Retinal pigment epithelial cell (primary cell): ENCODE results near the gene IKZF4.

ENCODE experiments used
- DNase-seq: peaks from one replicate; pipeline ENCODE4 v3.0.0-alpha.2; 2010; ENCODE audit warnings: low read depth
- H3K4me3 ChIP-seq: 2 replicates; pipeline ENCODE4 v1.5.1; 2011; ENCODE audit warnings: mild to moderate bottlenecking, low read length, control low read depth, moderate library complexity
- TF ChIP-seq, protein P1 (sequence below): conservative IDR thresholded peaks from 2 replicates; pipeline ENCODE4 v1.5.1; 2011; ENCODE audit warnings: low read depth, low read length, control low read depth, inconsistent platforms

Gene IKZF4

DNA sequence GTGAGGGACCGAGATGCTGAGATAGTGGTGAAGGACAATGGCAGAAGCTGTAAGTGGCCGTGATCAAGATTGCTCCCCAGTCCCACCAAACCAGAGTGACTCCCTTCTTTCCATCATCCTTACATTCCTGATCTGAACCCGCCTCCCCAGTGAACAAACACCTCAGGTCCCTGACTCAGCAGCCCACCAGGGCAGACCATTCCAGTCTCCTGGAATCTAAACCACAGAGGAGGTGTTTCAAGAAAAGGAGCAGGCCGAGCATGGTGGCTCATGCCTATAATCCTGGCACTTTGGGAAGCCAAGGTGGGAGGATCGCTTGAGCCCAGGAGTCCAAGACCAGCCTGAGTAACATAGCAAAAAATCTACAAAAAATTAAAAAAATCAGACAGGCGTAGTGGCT lies 65.8 kb downstream of the IKZF4 start:
- H3K4me3 ChIP-seq: no peak overlapping the region
- DNase-seq: no peak
- TF ChIP-seq, protein P1, sequence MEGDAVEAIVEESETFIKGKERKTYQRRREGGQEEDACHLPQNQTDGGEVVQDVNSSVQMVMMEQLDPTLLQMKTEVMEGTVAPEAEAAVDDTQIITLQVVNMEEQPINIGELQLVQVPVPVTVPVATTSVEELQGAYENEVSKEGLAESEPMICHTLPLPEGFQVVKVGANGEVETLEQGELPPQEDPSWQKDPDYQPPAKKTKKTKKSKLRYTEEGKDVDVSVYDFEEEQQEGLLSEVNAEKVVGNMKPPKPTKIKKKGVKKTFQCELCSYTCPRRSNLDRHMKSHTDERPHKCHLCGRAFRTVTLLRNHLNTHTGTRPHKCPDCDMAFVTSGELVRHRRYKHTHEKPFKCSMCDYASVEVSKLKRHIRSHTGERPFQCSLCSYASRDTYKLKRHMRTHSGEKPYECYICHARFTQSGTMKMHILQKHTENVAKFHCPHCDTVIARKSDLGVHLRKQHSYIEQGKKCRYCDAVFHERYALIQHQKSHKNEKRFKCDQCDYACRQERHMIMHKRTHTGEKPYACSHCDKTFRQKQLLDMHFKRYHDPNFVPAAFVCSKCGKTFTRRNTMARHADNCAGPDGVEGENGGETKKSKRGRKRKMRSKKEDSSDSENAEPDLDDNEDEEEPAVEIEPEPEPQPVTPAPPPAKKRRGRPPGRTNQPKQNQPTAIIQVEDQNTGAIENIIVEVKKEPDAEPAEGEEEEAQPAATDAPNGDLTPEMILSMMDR: no peak

DNA sequence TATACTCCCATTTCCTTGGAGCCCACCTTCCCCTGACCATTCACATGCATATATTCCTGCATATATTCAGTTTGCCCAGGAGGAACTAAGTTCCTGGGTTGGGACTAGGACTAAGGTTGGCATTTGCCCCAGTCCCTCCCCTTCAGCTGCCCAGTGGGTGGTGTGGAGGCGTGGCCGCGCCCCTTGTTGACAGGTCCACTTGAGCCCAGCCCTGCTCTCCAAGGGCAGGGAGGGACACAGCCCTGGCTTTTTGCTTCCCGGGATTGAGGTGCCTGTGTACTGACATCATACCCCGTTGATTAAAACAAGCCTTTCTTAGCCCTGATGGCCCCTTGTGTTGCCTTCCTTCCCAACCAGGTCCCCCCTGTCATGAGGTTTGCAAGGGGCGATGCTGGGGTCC lies 66.4 kb downstream of the IKZF4 start:
- H3K4me3 ChIP-seq: no peak overlapping the region
- TF ChIP-seq, protein P1: no peak
- DNase-seq: no peak
